Esophagus (tissue), 2 donors: ENCODE results near the gene APBA2. TPM values are rescaled to one million over a fixed set of nuclear protein-coding genes. Genes with fewer than 3 reads are reported as not detected.

Experiments
- H3K27ac ChIP-seq, 2 donors: one replicate each; pipeline ENCODE4 v1.5.1; 2013; ENCODE audit warnings: low read depth in 2 of 2, mild to moderate bottlenecking in 2 of 2, inconsistent platforms in 1 of 2, low read length in 1 of 2, moderate library complexity in 1 of 2
- H3K27me3 ChIP-seq, 2 donors: one replicate each; pipeline ENCODE4 v1.6.1; 2013; ENCODE audit warnings: low read length in 2 of 2, control low read depth in 1 of 2, mild to moderate bottlenecking in 1 of 2; ENCODE audit not compliant: insufficient read depth in 2 of 2, control insufficient read depth in 1 of 2
- H3K36me3 ChIP-seq, 2 donors: one replicate each; pipeline ENCODE4 v1.6.1; 2013; ENCODE audit warnings: low read length in 1 of 2; ENCODE audit not compliant: control insufficient read depth in 2 of 2, insufficient read depth in 2 of 2
- H3K4me1 ChIP-seq, 2 donors: one replicate each; pipeline ENCODE4 v1.6.1; 2013; ENCODE audit warnings: low read length in 1 of 2; ENCODE audit not compliant: control insufficient read depth in 2 of 2, insufficient read depth in 2 of 2
- H3K4me3 ChIP-seq, 2 donors: one replicate each; pipeline ENCODE4 v1.5.1; 2013; ENCODE audit warnings: low read length in 2 of 2, mild to moderate bottlenecking in 2 of 2, low read depth in 1 of 2, moderate library complexity in 1 of 2
- H3K9me3 ChIP-seq, 2 donors: one replicate each; pipeline ENCODE4 v1.6.1; 2013; ENCODE audit warnings: mild to moderate bottlenecking in 2 of 2, low read depth in 1 of 2, low read length in 1 of 2, moderate library complexity in 1 of 2; ENCODE audit not compliant: control insufficient read depth in 2 of 2, insufficient read depth in 1 of 2
- WGBS, 2 donors: extraction: QIAGEN DNeasy Blood & Tissue Kit; methylation state at CpG; one replicate each; pipeline ENCODE4 v1.1.7; 2013; 5-methylcytosine and 5-hydroxymethylcytosine counted together
- polyA plus RNA-seq, 2 donors: library from polyadenylated mRNA; stranded (reverse); fragments of 200-250 nt; gene quantifications; one replicate each; pipeline ENCODE4 v1.2.3, GENCODE V29; 2013
- donor health status: healthy with polysubstance abuse.
- donor health status: Bipolar disorder and iron deficiency.

Gene APBA2
- polyA plus RNA-seq, 2 donors = 0.77 to 1.7 TPM

DNA sequence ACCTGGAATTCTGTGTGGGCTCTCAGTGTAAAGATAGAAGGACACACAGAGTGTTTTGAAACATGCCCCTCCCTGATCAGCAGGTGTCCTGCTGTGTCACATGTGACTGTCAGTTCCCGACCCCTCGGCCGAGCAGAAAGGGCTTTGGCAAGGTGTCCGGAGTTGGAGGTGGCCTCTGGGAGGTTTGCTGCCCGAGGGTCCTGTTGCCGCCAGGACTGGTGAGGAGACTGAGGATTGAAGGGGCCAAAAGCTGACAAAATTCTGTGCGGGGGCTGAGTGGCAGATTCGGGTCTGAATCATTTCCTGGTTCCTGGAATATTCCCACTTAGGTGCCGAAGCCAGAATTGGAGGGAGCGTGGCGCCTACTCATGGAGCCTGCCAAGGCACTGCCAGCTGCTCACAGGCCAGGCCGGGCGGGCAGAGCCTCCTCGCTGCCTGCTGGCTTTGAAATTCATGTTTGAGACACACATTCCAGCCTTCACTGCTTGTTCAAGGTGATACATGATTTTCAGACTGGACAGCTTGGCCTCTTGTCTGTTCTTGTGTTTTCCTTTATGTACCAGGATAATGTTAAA lies 83.8 kb downstream of the APBA2 start:
- WGBS, 2 donors = 74 to 83% methylated on average over 14 of the region's 14 CpGs
- Histone ChIP-seq H3K4me1 (no peaks in the 10 kb centered on the region), H3K9me3 (no peaks in the 10 kb centered on the region), H3K4me3 (no peak overlapping the region), H3K27ac (no peak overlapping the region), H3K36me3 (no peaks in the 10 kb centered on the region), H3K27me3 (no peaks in the 10 kb centered on the region)

DNA sequence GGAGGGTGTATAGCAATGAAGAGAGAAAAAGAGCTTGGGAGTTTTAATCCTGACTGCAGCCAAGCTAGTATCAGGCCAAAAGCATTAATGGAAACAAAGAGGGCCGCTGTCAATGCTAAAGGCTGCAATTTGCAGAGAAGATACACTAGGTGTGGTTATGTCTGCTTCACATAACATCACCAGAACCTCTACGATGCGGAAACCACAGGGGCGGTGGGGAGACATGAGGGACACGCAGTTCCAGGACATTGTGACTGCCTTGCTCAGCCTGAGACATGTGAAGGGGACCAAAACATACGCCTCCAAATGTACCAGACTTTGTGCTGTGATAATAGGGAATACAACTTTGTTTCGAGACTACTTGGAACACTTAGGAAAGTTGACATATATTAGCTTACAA lies 88.4 kb downstream of the APBA2 start:
- 85 to 89% methylated on average over 7 of the region's 7 CpGs for WGBS, 2 donors

DNA sequence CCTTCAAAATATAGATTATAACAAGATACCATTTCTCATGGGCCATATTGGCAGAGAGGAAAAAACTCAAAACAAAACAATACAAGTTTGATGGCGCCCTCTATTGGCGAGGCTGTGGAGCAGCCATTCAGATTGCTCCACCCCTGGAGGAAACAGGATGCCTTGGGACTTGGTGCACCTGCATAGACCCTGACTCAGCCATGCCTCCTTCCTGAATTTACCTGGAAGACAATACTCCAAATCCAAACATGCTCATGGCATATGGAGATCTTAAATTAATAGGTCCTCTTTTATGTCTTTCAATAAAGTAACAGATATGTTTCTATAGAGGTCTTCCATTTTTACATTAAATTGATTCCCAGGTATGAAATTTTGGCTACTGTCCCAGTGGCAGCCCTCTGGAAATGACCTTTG lies 90.0 kb downstream of the APBA2 start:
- H3K4me3 ChIP-seq = no peak overlapping the region
- H3K4me1 ChIP-seq = no peaks in the 10 kb centered on the region
- no peaks in the 10 kb centered on the region for H3K36me3 ChIP-seq
- H3K27me3 ChIP-seq = no peaks in the 10 kb centered on the region
- 17 to 23% methylated on average over 2 of the region's 2 CpGs for whole genome bisulfite sequencing, 2 donors
- no peak overlapping the region for H3K27ac ChIP-seq
- no peaks in the 10 kb centered on the region for H3K9me3 ChIP-seq

More for the DNA sequence above, 88.4 kb downstream of the APBA2 start:
- Histone ChIP-seq H3K27me3 (no peaks in the 10 kb centered on the region), H3K4me3 (no peak overlapping the region), H3K36me3 (no peaks in the 10 kb centered on the region), H3K9me3 (no peaks in the 10 kb centered on the region), H3K4me1 (no peaks in the 10 kb centered on the region), H3K27ac (no peak overlapping the region)

DNA sequence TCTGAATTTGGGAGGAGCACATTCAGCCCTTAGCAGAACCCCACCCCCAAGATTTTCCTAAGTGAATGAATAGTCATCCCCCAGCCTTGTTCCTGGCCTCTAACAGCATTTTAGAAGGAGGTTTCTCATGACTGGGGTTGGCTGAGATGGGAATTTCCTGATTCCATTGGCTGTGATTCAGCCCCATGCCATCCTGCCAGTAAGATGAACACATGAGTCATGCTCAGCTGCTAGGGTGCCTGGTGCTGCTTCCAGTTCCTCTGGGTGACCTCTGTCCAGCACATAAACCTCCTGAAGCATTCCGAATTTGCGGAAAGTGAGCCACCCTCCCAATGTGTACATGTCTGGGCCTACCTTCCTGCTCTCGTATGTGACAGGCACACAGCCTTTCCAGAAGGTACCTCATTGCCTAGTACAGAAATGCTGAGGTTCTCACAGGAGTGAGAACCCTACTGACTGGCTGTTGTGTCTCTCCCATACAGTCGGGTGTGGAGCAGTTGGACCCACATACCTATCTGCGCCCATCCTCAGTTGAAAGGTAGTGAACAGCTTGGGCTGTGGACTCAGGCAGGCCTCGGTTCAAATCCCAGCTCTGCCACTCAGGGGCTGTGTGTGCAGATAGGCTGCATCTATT lies 91.7 kb downstream of the APBA2 start:
- 67 to 73% methylated on average over 6 of the region's 6 CpGs for WGBS, 2 donors
- Histone ChIP-seq H3K4me1 (no peaks in the 10 kb centered on the region), H3K27me3 (no peaks in the 10 kb centered on the region), H3K9me3 (no peaks in the 10 kb centered on the region), H3K36me3 (no peaks in the 10 kb centered on the region), H3K4me3 (no peak overlapping the region), H3K27ac (no peak overlapping the region)

DNA sequence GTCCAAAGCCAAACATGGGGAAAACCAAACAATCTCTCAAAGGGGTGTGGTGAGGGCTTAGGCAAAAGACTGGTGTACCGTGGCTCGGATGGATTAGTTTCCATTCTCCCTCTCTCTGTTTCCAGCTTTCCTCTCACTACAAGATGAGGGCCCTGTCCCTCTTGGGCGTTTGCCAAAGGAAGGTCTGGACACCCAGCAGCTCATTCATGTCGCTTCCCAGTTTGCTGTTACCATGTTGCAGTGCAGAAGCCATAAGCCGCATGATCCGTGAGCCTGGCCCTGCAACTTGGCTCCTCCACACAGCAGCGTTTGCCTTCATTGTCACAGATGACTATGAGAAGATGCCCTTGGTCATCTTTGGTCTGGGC lies 92.2 kb downstream of the APBA2 start:
- Histone ChIP-seq H3K27me3 (no peaks in the 10 kb centered on the region), H3K36me3 (no peaks in the 10 kb centered on the region), H3K27ac (no peak overlapping the region), H3K4me3 (no peak overlapping the region), H3K4me1 (no peaks in the 10 kb centered on the region), H3K9me3 (no peaks in the 10 kb centered on the region)
- 74 to 79% methylated on average over 7 of the region's 7 CpGs for WGBS, 2 donors

DNA sequence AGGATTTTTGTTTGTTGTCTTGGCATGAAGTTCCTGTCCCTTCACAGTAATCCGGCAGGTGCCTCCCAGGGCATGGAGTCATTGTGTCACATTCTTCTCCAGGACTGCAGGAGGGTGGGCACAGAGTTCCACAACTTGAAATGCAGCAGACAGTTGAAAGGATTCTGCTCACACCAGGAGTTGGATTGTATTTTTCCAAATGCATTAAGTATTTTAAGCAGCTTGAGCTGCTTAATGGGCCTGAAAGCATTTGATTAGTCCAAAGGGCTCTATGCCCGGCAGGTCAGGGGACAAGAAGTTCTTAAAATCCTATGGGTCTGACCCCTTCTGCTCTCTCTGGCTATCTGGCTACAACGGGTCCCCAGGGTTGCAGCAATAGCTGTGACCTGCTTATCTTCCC lies 92.9 kb downstream of the APBA2 start:
- Histone ChIP-seq H3K4me1 (no peaks in the 10 kb centered on the region), H3K27ac (no peak overlapping the region), H3K9me3 (no peaks in the 10 kb centered on the region), H3K27me3 (no peaks in the 10 kb centered on the region), H3K4me3 (no peak overlapping the region), H3K36me3 (no peaks in the 10 kb centered on the region)
- 85 to 86% methylated on average over 3 of the region's 3 CpGs for WGBS, 2 donors

DNA sequence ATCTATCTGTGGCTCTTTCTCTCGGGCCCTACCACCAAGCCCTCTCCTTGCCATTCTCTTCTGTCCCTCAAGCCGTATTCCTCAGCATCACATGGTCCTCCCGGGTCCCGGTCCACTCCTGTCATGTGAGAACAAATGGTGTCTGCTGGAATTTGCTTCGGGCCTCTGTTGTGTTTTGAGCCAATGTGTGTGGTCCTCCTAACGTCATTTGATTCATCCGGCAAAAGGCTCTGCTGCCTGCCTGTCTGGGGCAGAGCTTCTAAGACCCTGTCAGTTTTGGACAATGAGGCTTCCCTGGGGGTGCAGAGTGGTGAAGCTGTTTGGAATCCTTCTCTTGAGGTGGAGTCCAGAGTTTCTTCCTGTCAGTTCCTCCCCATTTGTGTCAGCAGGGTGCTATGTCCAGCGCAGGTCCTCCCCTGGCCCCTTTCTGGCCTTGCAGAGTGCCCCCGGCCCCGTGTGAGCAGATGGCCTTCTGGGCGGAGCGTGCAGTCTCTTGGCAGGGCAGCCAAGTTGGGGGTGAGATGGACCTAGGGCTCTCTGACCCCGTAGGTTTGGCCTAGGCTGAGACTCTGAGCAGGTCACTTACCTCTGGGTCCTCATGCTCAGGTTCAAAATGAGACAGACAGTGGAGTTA lies 93.6 kb downstream of the APBA2 start:
- H3K27me3 ChIP-seq = no peaks in the 10 kb centered on the region
- H3K27ac ChIP-seq = no peak overlapping the region
- H3K4me1 ChIP-seq = no peaks in the 10 kb centered on the region
- H3K36me3 ChIP-seq = no peaks in the 10 kb centered on the region
- no peak overlapping the region for H3K4me3 ChIP-seq
- 67 to 74% methylated on average over 13 of the region's 13 CpGs for WGBS, 2 donors
- H3K9me3 ChIP-seq = no peaks in the 10 kb centered on the region

DNA sequence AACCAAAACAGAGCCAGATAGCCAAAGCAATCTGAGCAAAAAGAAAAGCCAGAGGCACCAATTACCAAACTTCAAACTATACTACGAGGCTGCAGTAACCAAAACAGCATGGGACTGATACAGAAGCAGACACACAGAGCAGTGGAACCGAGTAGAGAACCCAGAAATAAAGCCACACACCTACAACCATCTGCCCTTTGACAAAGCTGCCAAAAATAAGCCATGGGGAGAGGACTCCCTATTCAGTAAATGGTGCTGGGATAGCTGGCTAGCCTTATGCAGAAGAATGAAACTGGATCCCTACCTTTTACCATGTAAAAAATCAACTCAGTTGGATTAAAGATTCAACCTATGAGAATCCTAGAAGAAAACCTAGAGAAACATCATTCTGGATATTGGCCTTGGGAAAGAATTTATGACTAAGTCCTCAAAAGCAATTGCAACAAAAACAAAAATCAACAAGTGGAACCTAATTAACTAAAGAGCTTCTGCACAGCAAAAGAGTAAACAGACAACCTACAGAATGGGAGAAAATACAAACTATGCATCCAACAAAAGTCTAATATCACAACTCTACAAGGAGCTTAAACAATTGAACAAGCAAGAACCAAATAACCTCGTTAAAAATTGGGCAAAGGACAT lies 95.1 kb downstream of the APBA2 start:
- no peaks in the 10 kb centered on the region for H3K4me1 ChIP-seq
- no peak overlapping the region for H3K27ac ChIP-seq
- no peaks in the 10 kb centered on the region for H3K9me3 ChIP-seq
- no peaks in the 10 kb centered on the region for H3K36me3 ChIP-seq
- WGBS, 2 donors = 71 to 83% methylated on average over 3 of the region's 3 CpGs
- H3K27me3 ChIP-seq = no peaks in the 10 kb centered on the region
- no peak overlapping the region for H3K4me3 ChIP-seq

DNA sequence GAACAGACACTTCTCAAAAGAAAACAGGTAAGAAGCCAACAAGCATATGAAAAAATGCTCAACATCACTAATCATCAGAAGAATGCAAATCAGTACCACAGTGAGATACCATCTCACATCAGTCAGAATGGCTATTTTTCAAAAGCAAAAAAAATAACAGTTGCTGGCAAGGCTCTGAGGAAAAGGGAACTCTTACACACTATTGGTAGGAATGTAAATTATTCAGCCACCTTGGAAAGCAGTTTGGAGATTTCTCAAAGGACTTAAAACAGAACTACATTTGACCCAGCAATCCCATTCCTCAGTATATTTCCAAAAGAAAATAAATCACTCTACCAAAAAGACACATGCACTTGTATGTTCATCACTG lies 95.6 kb downstream of the APBA2 start:
- Histone ChIP-seq H3K4me1 (no peaks in the 10 kb centered on the region), H3K9me3 (no peaks in the 10 kb centered on the region), H3K27me3 (no peaks in the 10 kb centered on the region)

More for the DNA sequence above, 95.6 kb downstream of the APBA2 start:
- Histone ChIP-seq H3K27ac (no peak overlapping the region), H3K4me3 (no peak overlapping the region), H3K36me3 (no peaks in the 10 kb centered on the region)
